M059J (cell line): Measurements from ENCODE around the gene TET2. TPM values are rescaled to one million over a fixed set of nuclear protein-coding genes. Genes with fewer than 3 reads are reported as not detected.

ENCODE experiments used
- DNase-seq: peaks from one replicate; pipeline ENCODE4 v3.0.0-alpha.2; 2012; ENCODE audit warnings: low read depth
- total RNA-seq: library from RNA; depleted of rRNA; stranded (reverse); fragments of >200 nt; shearing (Covaris generic); gene quantifications from 2 replicates; pipeline ENCODE4 v1.2.3, GENCODE V29; 2014

TET2 gene
- total RNA-seq, 1 experiment from 2014 or later, result 8.9 TPM

DNA sequence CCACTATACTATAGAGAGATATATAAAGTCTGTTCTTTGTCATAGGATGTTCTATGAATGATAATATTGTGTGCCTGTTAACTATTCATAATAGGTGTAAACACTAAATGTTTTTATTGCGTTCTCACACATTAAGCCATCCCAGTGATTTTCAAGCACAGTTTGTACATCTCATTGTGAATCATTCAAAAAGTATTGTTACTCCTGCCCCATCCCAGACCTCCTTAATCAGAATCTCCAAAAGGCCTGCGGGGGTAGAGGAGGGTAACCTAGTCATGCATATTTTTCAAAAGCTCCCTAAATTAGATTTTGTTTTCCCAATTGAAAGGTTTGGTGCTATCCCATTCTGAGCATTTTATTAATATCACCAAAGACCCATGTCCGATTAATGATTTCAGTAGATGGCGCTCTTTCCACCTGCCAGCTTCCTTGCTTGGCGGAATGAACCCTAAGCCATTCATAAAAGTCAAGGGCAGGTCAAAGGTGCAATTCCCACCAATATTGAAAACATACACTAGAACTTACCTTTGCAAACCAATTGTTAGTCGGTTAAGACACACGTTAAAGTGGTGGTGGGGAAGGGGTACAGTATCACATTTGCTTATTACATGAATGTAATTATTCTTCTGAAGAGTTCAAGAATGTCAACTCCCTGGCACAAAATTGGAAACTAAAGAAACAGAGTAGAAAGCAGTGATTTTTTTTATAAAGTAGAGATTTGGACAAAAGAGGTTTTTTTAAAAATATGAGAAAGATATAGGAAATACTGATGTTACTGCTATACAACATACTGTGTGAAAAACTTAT lies 5.8 kb upstream of the TET2 start:
- peak; percentile 27 for DNase-seq

DNA sequence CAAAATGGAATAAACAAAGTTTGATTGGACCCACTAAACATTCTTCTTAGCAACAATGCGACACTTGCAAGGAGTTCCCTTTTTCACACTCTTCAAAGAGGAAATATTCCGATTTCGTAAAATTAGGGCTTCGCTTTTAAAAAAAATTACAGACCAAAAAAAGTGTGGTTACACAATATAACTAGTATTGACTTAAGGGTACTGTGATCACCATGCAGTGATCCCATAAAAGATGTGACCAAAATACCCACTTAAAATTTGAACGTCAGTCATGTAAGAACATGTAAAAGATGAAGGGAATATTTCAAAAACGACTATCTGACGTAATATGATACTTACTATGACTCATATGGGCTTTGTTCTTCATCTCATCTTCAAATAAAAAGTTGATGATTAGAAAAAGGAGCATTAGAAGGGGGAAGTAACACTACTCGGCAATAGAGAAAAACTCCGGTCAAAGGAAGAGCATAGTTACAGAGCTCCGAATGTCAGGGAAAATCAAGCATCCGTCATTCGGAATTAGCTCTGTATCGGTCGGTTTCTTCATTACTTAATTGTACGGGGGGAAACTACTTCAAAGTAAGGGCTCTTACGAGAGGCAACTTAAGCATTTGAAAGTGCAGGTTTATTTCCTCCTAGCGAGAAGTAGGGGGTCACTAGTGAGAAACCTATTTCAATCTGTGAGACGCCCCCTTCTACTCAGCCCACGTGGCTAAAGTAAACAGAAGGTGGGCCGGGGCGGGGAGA lies 1.3 kb upstream of the TET2 start:
- no peak for DNase-seq

DNA sequence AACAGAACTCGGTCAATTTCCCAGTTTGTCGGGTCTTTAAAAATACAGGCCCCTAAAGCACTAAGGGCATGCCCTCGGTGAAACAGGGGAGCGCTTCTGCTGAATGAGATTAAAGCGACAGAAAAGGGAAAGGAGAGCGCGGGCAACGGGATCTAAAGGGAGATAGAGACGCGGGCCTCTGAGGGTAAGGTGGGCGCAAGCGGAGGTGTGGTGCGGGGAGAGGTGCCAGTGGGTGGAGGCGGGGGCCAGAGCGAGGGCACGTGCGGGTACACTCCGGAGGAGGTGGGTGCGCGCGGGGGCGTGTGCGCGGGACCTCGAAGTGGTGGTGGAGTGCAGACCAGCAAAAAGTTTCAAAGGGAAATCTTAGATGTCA lies 787 bp upstream of the TET2 start:
- DNase-seq, result no peak

DNA sequence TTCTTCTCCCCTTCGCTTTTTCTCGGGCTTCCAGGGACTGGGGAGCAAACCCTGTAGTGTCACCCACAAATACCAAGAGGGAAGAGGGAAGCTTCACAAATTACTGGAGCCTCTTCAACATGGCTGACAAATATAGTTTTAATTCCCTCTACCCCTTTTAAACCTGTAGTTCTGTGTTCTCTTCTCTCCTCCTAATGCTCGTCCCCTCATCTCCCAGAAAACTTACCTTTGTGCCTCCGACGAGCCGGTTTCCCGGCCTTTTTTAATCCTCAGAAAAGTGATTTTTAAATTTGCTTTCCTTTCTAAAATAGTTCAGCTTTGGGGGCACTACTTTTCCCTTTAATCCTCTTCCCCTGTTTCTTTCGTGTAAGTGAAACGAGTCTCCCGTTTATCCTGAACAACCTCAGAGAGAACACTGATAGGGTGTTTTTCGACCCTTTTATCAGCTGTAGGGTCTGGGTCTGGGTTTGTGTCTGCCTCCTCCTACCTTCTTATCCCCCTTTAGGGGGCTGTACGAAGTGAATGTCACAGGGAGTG lies 408 bp downstream of the TET2 start:
- DNase-seq, result no peak

DNA sequence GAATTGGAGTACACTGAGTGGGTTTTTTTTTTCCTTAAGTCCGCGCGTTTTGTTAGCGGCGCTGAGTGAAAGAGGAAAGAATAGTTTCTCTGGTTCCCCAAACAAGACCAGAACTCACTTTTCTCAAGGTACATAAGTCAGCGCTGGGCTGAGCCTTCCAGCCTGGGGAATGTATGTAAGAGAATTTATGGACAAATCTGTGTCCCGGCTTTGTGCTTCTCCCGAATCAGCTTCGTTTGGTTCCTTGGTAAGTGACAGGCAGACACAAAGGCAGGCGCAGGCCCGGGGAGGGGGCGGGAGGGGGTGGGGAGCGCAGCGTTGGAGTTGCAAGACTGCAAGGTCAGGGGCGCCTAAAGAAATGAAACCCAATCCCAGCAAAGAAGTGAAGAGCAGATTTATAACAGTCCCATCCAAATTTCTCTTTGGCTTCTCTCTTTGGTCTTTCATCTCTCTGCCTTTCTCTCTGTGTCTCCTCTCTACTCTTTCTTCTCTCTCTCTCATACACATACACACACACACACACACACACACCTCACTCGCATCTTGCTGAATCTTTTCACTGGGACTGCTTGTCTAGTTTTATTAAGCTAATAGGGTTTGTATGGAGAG lies 981 bp downstream of the TET2 start:
- DNase-seq, result peak; percentile 50

DNA sequence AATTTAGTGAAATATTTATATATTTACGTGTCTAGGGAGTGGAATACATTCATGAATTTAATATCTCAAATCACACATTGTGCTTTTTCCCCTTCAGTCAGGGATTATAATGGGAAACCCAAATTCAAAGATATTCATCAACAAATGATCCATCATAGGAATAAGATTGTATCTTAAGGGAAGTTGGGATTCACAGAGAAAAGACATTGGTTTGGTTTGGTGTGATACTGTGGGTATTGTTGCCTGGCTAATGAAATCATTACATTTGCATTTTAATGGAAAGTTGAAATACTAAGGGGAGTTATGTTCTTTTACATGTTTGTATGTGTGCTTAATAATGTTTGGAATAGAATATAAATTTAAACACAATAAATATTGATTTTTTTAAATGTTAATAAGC lies 1.7 kb downstream of the TET2 start:
- DNase-seq, result no peak

DNA sequence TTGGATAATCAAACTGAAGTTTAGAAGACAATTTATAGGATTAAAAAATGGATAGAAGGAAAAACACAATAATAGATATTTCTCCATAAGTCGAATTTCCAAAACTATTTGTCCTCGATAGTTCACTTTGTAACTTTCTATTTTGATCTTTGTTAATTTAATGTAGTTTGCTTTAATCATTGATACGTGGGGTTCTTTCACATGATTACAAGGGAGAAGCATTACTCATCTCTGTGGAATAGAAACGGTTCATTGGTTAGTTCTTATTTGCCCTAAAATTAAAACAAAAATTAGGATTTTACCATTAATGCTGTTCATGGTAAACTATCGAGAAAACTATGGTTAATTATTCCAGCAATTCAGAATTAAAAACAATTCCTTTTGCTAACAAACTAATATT lies 2.1 kb downstream of the TET2 start:
- no peak for DNase-seq

DNA sequence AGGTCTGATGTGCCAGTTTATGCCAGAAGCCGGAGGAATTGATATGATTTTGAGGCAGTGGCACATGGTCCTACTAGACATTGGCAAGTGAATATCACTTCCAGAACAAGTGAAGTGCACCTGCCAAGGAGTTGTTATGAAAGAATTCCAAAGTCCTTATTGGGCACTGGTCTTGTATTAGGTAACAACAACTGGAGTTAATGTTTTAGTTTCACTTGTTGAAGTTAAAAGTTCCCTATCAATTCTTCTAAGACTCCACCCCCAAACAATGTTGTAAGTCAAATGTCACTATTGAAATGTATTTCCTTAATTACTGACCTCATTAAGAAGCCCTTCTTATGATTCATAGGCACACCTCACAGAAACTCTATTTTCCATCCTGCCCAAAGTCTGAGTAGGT lies 3.1 kb downstream of the TET2 start:
- DNase-seq, result no peak

DNA sequence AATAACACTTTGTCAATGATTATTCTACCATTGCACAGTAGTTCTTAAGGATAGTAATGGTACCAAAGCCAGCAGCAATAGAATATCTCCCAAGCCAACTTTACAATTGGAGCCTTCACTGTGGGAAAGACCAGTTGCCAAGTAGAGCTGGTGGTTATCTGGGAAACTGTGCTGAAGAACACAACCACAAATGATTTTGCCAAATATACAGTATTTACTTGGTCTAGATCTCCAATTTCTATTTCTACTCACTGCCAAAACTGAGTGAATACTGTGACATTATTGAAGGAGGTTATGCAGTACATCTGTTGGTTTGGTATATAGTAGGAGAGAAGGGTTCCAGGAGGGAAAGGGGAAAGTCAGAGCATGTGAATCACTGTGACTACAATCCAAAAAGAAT lies 3.8 kb downstream of the TET2 start:
- DNase-seq, result no peak

DNA sequence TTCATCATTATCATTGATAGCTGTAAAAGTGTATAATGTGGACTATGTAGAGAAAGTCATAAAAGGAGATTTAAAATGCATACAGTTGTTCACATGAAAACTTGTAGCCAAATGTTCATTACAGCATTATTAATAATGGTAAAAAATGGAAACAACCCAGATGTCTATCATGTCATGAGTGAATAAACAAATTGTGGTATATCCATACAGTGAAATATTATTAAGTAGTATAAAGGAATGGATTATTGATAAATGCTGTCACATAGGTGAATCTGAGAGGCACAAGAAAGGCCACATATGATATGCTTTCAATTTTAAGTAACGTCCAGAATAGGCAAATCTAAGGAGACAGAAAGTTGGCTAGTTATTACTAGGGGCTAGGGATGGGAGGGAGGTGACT lies 7.1 kb downstream of the TET2 start:
- no peak for DNase-seq

DNA sequence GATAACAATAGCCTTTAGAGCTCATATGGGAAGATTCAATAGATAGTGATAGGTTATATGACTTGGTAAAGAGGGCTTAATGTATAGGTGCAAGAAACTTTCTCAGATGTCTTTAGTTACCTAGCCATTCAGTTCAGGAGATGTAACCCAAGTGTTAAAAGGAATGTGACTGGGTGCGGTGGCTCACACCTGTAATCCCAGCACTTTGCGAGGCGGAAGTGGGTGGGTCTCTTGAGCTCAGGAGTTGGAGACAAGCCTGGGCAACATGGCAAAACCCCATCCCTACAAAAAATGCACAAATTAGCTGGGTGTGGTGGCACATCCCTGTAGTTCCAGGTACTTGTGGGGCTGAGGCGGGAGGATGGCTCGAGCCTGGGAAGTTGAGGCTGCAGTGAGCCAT lies 7.9 kb downstream of the TET2 start:
- DNase-seq, result no peak

DNA sequence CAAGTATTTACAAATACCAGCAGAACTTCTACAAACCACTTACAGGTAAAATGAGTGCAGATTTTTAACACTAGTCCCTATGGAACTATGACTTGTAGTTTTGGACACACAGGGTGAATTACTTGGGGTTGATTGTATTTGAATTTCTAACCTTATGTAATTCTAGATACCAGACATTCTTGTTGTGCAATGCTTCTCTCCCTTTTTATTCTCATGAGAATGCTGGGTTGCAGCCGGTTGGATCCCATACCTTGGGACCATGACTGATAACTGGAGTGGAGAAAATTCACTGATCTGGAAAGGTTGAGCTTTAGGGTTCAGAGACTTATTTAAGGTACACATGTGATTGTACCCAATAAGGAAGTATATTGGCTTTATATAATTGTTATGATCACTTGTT lies 8.8 kb downstream of the TET2 start:
- DNase-seq, result no peak

DNA sequence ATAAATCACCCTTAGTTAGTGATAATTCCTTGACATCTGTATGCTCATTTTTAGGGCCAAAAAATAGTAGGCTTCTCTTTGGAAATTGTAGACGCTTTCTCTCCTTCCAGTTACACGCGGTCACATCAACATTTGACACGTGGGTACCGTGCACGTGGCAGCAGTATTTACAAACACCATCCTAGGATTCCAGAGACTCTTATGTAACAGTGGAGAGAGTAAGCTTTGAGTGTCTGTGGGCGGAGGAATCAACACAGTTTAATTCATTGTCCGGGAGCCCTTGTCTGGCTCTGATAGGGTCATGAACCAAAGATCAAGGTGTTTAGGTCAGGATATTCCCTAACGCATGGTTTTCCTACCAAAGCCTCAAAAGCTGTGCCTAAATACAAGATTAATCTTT lies 12.2 kb downstream of the TET2 start:
- DNase-seq, result no peak

DNA sequence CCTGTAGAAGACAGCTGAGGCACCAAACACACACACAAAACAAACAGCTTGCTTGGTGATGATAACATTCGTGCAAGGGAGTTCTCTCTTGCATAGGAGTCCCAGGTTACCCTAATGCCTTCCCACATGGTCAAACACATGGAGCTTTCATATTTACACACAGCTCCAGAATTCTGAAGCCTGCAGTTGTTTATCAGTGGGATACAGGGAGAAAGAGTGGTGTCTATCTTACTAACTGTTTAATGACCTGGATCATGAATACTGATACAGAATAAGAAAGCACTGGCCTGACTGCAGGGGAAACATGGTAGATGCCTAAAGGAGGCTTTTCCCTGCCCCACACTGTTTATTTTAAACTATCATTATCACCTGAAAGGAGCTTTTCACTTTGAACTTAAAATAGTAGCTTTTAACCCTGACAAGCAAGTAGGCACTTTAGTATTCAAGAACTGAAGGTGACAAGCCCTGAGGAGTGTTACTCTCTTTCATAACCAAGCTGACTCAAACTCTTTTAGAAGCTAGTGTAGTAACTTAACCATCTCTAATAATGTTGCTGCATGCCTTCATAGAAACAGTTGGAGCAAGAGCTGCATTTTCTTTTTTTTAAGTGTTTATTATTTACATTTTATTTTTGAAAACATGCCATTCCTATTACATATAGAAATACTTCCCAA lies 15.6 kb downstream of the TET2 start:
- DNase-seq, result no peak

DNA sequence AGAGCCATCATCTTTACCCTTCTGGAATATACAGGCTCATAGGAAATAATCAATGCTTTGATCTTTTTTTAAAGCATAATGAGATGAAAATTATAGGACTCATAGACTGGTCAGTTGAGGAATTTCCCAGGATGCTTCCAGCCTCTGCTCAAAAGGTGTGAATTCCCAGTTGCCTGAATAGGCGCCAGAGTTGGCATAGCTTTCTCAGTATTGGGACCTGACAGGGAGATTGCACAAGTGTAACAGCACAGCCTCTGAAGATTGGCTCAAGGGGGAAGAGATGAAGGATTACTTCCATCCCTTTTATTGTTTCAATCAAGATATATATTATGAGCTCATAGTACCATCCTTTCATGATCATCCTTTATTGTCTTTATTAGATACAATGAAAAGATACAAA lies 17.9 kb downstream of the TET2 start:
- no peak for DNase-seq

DNA sequence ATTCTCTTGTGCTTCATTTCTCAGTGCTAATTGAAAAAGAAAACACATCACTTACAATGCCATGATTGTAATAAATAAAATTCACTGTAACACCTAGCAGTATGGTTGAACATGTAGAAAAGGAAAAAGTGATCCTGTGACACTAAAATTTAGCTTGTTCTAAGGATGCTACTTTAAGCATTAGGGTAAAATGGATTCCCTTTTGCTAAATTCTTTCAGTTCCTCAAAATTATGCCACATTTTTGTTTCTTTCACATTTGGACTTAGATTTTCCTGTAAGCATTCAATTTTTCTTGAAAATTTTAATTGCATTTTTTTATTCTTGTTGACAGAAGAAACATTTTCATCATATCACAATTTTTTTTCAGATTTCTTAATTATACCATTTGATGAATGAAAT lies 19.4 kb downstream of the TET2 start:
- DNase-seq, result no peak

DNA sequence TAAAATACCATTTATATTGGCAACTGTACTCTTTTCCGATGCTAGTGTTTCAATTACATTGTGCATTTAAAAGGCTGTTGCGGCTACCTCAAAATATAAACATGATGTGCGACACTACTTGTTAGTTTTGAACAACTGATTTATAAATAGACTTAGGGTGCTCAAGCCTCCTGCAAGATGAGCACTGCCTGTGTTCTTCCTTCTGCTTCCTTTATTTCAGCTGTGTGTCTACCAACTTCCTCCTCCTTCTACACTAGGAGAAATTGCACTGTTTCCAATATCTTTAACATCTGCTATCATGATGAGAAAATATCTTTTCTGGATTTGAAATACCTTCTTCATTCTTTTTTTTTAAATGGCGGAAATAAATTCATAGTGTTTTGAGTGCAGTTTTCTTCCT lies 24.0 kb downstream of the TET2 start:
- no peak for DNase-seq

DNA sequence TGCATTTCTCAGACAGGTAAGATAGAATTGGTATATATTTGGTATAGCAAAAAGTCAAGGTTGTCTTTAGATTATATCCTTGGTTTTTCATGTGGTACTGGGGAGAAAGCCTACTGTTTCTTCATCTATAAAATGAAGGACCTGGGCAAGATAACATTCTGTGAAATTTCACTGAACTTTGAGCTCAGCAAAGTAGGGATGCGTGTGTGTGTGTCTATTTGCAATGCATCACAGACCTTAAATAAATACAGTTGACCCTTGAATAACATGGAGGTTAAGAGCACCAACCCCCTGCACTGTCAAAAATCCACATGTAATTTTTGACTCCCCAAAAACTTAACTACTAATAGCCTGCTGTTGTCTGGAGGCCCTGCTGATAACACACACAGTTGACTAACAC lies 25.2 kb downstream of the TET2 start:
- DNase-seq, result no peak

DNA sequence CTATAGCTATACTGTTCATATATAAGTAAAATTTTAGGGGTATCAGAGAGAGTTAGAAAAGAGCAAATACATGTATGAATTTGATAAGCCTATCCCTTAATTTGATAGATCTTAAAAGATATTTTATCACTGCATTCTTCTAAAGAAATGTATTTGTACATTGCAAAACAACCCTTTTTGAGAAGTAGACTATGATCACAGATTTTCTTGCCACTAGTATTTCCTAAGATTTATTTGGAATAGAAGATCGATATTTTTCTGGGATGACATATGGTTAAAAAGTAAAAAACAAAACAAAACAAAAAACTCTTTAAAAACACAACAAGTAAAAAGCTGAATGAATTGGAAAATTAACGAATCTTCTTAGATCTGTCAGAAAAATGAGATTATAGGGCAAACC lies 27.4 kb downstream of the TET2 start:
- no peak for DNase-seq

DNA sequence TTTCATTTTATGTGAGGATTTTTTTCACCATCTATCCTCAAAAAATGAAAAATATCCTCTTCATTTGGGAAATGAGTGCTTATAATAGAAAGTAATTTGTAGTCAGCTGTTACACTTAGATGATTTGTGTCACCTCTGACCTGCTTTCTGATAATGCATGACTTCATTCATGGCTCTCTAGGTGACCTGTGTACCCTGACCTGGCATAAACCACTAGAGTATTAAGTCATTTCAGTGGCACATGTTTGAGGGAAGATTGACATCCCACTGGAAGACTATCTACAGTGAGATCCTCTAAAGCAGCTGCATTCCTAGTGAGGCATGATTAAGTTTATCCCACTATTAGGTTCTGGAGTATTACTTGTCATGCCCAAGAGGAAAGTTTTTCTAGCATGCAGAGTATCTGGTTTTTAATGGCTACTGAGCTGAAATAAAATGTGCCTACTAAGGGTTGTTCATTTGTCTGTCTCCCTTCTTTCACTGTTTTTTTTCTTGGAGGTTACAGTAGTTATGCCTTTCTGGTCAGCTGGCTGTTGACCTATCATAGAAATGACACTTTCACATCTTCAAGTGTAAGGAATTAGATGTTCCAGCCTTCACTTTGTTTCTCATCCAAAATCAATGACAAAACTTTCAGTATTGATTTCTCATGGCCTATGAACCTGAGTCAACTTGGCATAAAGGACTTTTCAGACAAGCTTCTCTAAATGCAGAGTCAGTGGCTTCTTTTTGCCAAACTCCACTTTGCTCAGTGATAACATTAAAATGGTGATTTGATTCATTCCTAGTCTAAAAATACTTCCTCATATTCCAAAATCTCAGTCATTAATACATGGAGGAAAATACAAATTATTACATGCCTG lies 33.1 kb downstream of the TET2 start:
- peak; percentile 70 for DNase-seq

DNA sequence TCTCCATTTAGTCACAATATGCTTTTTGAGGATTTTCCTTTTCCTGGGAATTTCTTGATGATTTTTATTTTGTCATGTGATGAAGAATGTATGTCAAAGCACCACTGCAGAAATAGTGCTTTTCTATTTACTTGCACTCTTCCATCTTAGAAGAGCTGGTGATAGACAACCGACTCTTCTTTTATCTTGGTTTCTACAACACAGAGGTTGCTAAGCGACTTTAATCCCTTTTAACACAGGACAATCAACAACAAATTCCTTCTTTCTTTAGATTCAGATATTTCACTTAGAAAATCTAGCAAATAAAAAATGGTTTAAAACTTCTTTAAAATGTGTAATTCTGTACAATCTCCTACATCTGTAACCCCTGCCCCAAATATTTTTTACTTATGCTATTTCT lies 34.6 kb downstream of the TET2 start:
- no peak for DNase-seq
